ENCODE results near the gene IRF2BPL. TPM values are rescaled to one million over a fixed set of nuclear protein-coding genes. Genes with fewer than 3 reads are reported as not detected.

Gene IRF2BPL
- total RNA-seq, 2 experiments from 2014 or later, result 38.5 to 41.0 TPM

DNA sequence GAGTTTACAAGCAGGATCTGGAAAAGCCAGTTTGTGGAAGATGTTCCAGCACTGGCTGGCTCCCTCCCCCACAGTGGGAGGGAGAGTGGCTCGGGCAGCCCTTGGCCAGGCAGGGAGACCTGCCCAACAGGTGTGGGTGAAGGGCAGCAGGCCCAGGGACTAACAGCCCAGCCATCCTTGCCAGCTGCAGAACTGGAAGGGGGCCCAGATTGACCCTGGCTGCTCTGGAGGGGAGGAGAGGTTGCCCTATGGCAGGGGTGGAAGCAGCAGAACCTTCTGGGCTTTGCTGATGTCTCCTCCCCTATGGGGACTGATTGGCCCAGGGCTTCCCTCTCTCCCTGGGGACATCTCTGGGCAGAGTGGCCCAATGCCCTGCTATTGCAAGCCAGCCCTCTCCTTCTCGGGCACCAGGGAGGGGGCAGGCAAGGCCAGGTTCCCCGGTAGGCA is 20.5 kb downstream of the IRF2BPL start:
- Mint-ChIP-seq H3K36me3 (no peaks in the 10 kb centered on the region), H3K9me3 (no peaks in the 10 kb centered on the region), H3K27ac (no peak overlapping the region), H3K27me3 (no peaks in the 10 kb centered on the region), H3K4me3 (no peak overlapping the region), H3K4me1 (peaks cover 13% of the 10 kb centered on the region)
- POLR2A ChIA-PET, result interaction anchor here (1.5 kb wide), 1 partner anchor 20 kb away, joined by 4 read pairs; no protein-coding TSS in a partner anchor
- no peak for DNase-seq
- ATAC-seq (ENCODE audit: low read depth), result no peak

DNA sequence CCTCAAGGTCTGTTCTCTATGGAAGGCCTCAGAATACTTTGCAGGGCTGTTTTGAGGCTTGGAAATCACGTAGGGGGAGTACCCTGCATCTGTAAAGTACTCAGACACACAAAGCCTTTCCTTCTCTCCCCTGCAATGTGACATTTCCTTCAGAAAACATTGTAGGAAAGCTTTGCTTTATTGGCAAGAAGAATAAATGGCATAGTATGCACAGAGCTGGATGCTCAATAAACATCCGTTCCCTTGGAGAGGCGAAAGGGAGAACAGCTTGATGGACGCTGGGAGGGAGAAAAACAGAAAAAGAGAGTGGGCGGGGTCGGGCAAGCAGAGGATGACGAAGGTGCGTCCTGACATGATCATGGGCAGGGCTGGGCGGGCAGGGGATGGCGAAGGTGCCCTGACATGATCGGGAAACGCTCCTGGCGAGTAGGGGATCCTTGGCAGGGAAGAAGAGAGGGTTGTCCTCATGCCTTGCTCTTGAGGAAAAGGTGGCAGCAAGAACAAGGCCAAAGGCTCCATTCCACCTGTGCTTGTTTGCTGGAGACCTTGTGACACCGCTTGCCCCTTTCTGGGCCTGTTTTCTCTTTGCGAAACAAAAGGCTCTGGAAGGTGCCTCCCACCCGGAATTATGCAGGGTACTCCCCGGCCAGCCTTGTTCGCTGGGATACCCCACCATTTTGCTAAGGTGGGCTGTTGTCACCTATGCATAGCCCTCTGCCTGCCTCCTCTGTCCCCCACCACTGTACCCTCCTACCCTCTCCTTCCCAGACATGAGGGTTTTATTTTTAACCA is 21.1 kb downstream of the IRF2BPL start:
- Mint-ChIP-seq H3K4me1 (peaks cover 13% of the 10 kb centered on the region), H3K36me3 (no peaks in the 10 kb centered on the region), H3K27me3 (no peaks in the 10 kb centered on the region), H3K4me3 (no peak overlapping the region), H3K27ac (no peak overlapping the region), H3K9me3 (no peaks in the 10 kb centered on the region)
- no peak for DNase-seq
- POLR2A ChIA-PET, result no interaction called here
- no peak for ATAC-seq (ENCODE audit: low read depth)

DNA sequence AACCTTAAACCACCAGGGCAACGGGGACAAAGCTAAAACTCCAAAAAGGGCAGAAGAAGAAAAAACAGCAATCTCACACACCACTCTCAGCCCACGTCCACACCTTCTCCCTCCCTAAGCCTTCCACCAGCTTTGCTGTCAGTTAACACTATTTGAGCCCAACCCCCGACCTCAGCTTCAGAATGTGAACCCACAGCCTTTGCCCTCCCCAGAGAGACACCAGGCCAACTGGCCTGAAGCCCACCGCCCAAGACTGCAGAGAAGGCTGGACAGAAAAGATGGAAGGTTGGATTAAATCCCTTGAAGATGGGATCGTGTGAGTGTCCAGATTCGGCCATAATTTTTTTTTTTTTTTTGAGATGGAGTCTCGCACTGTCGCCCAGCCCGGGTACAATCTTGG is 22.4 kb downstream of the IRF2BPL start:
- ATAC-seq (ENCODE audit: low read depth), result no peak
- Mint-ChIP-seq H3K4me1 (peaks cover 11% of the 10 kb centered on the region), H3K27me3 (no peaks in the 10 kb centered on the region), H3K36me3 (no peaks in the 10 kb centered on the region), H3K4me3 (no peak overlapping the region), H3K9me3 (no peaks in the 10 kb centered on the region), H3K27ac (peak overlapping the region; percentile 14)
- no peak for DNase-seq
- POLR2A ChIA-PET, result no interaction called here

DNA sequence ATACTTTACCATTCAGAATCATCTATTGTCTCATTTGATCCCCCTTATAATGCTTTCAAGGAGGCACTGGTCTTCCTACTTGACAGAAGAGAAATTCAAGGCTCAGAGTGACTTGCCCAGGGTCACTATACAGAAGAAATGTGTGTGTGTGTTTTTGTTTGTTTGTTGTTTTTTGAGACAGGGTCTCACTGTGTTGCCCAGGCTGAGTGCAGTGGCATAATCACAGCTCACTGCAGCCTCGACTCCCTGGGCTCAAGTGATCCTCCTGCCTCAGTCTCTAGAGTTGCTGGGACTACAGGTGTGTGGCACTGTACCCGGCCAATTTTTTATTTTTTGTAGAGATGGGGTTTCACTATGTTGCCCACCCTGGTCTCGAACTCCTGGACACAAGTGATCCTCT is 22.9 kb downstream of the IRF2BPL start:
- POLR2A ChIA-PET, result no interaction called here
- no peak overlapping the region for H3K4me3 Mint-ChIP-seq
- H3K27ac Mint-ChIP-seq, result peak overlapping the region; percentile 14
- ATAC-seq (ENCODE audit: low read depth), result no peak
- peaks cover 17% of the 10 kb centered on the region for H3K4me1 Mint-ChIP-seq
- no peaks in the 10 kb centered on the region for H3K27me3 Mint-ChIP-seq
- no peak for DNase-seq
- H3K36me3 Mint-ChIP-seq, result no peaks in the 10 kb centered on the region
- no peaks in the 10 kb centered on the region for H3K9me3 Mint-ChIP-seq

DNA sequence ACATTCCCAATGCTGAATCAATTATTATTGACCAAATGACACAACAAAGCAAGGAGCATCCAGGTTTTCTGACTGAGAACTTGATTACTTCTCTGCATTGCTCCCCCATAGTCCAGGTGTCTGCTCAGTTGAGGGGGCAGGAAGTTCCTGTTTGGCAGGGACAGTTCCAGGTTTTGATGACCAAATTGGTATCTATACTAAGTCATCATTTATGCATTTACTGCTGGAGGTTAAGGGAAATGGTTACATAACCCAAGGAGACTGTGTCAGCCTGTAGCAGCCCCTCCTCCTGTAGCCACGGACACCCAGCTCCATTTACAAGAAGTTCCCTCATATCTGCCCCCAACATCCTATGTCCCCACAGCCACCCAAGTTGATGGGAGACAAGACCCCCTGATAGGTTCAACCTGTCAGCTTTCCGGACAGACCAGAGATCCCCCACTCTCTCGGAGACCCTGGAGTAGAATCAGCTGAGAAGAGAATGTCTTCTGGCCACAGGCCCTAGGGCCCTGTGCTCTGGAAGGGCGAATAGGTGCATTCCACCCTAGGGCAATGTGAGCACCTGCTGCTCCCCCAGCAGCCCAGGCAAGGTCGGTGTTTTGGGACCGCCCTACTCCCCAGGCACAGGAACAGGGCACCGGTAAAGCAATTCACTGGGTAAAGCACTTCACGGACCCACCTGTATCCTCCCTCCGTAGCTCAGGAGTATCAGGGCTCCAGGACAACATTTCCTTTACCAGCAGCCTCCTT is 23.6 kb downstream of the IRF2BPL start:
- ATAC-seq (ENCODE audit: low read depth), result no peak
- peaks cover 20% of the 10 kb centered on the region for H3K4me1 Mint-ChIP-seq
- POLR2A ChIA-PET, result no interaction called here

DNA sequence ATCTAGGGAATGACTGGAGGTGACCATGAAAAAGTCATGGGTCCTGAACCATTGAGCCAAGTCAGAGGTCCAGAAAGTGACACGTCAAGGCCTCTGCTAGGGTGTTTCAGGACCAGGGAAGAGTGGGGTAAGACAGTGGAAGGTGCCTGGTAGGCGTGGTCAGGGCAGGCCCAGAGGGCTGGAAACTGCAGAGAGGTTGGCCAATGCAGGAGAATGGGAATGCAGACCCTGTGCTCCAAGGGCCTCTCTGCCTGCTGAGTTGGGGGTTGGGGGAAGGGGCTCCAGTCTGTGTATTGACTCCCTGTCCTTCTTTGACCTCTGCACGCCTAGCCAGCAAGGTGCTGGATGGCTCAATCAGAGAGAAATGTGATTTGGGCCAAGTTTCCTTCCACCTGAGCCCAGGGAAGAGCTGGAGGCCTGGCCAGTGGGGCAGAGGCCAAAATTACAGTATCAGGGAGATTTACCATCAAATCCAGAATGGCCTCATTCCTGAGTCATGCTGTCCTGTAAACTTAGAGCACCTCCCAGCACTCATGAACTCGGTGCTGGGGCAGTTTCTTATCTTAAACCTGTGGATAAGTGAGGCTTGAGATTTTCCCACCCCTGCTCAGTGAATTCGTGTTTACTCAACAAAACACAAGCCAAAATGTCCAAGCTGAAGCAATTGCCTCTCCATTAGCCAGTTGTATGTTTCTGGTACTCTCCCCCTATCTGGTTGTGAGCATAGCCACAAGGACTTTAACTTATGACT is 24.4 kb downstream of the IRF2BPL start:
- H3K4me3 Mint-ChIP-seq, result no peak overlapping the region
- ATAC-seq (ENCODE audit: low read depth), result no peak
- no peaks in the 10 kb centered on the region for H3K27me3 Mint-ChIP-seq
- POLR2A ChIA-PET, result no interaction called here
- no peak for DNase-seq
- H3K9me3 Mint-ChIP-seq, result no peaks in the 10 kb centered on the region
- peaks cover 20% of the 10 kb centered on the region for H3K4me1 Mint-ChIP-seq
- H3K27ac Mint-ChIP-seq, result peak overlapping the region; percentile 18
- H3K36me3 Mint-ChIP-seq, result no peaks in the 10 kb centered on the region

More for the DNA sequence above, 23.6 kb downstream of the IRF2BPL start:
- H3K4me3 Mint-ChIP-seq, result no peak overlapping the region
- H3K9me3 Mint-ChIP-seq, result no peaks in the 10 kb centered on the region
- H3K36me3 Mint-ChIP-seq, result no peaks in the 10 kb centered on the region
- no peak for DNase-seq
- H3K27me3 Mint-ChIP-seq, result no peaks in the 10 kb centered on the region
- H3K27ac Mint-ChIP-seq, result no peak overlapping the region

DNA sequence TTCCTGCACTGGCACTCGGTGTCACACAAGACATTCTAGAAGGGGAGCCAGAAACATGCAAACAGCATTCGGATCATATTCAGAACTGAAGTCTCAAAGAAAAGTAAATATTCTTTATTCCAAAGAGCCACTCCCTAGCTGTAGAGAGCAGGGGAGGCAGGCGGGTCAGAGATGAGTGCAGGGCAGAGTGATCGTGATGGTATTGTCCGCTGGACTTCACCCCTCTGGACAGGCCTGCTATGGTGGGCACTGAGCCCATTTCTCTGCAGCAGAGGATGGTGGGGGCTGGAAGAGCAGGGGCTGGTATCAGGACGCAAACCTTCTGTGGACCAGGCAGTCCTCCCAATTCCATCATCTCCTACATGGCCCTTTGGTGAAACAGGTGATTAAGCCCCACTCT is 25.6 kb downstream of the IRF2BPL start:
- ATAC-seq (ENCODE audit: low read depth) (no peak), DNase-seq (no peak)
- Mint-ChIP-seq H3K4me1 (peaks cover 20% of the 10 kb centered on the region), H3K4me3 (no peak overlapping the region), H3K27ac (no peak overlapping the region), H3K9me3 (no peaks in the 10 kb centered on the region), H3K36me3 (no peaks in the 10 kb centered on the region), H3K27me3 (no peaks in the 10 kb centered on the region)
- POLR2A ChIA-PET, result interaction anchor here (0.9 to 1.1 kb wide), 2 partner anchors 13 to 25 kb away, joined by 3 read pairs; no protein-coding TSS in a partner anchor

DNA sequence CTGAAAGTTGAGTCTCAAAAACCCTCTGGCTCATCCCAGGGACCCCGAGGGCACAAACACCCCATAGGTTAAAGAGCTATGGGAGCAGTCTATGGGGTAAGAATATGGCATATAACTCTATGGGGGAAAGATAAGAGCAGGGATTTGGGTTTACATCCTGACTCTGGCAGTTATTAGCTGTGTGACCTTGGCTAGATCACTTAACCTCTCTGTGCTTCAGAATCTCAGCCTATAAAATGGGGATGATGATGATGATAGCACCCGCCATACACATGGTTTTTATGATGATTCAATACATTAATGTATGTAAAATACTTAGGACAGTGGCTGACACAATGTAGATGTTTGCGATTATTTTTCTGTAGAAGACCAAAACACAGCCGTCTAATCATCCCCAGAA is 26.2 kb downstream of the IRF2BPL start:
- Mint-ChIP-seq H3K4me3 (no peak overlapping the region), H3K4me1 (peaks cover 20% of the 10 kb centered on the region), H3K9me3 (no peaks in the 10 kb centered on the region), H3K27me3 (no peaks in the 10 kb centered on the region), H3K27ac (no peak overlapping the region), H3K36me3 (no peaks in the 10 kb centered on the region)
- ATAC-seq (ENCODE audit: low read depth) (no peak), DNase-seq (no peak)
- POLR2A ChIA-PET, result interaction anchor here (0.9 to 1.1 kb wide), 2 partner anchors 13 to 24 kb away, joined by 3 read pairs; no protein-coding TSS in a partner anchor

DNA sequence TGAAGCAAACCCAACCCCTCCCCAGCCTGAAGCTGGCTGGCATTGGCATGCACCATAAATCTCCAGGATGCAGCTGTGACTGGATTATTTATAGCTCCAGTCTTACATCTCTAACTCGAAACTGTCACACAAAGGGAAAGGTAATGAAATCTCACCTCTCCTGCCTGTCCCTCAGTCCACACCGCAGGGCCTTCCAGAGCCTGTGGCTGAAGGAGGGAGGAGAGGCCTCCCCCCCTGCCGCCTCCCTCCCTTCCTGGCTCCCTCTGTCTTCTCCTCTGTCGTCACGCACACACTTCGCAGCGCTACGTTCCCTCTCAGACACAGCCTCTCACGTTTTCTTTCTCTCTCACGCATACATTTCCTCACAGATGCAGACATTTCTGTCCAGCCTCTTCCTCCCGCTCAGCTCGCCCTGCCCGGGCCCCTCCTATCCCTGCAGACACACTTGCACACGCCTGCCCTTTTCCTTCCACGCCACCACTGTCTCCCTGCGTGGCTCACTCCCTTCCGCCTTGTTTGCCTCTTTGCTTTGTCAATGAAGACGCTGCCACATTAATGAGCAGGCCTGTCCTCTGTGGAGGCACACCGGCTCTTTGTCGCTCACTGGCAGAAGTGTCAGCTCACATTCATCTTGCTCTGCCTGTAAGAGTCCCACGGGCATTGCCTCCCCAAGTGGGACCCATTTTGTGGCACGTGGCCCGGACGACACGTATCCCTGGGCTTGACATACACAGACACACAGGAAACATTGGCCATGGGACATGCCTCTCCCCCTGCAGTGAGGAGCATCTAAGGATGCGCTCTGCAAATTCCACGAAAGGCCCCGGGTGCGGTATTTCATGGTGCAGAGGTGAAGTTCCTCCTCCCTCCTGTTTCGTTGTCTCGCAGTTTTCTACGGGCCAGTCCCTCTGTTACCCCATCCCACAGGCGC is 27.9 kb downstream of the IRF2BPL start:
- peak overlapping the region; percentile 75 for H3K4me3 Mint-ChIP-seq
- POLR2A ChIA-PET, result interaction anchor here (0.6 to 0.8 kb wide), 2 partner anchors 34 to 39 kb away, joined by 4 read pairs; no protein-coding TSS in a partner anchor

DNA sequence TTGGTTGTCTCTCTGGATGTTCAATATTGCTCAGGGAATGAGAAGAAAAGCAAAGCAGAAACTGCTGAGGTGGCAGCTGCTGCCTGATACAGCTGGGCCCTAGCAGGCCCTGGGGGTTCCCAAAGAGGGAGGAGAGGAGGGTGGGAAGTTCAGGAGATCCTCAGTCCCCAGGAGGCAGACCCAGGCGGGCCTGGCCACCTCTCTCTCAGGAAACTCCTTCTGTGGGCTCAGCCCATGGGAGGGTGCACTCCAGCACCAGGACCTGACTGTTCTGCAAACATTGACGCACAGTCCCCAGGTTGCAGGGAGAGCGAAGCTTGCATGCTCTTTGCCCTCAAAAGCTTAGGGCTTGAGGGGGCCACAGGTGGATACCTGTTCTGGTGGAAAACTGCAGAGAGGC is 29.6 kb downstream of the IRF2BPL start:
- POLR2A ChIA-PET, result interaction anchor here (2.4 kb wide), 1 partner anchor 43 kb away, joined by 6 read pairs; no protein-coding TSS in a partner anchor
- no peaks in the 10 kb centered on the region for H3K27me3 Mint-ChIP-seq
- H3K4me1 Mint-ChIP-seq, result peaks cover 16% of the 10 kb centered on the region
- DNase-seq (no peak), ATAC-seq (ENCODE audit: low read depth) (no peak)
- no peak overlapping the region for H3K4me3 Mint-ChIP-seq
- no peak overlapping the region for H3K27ac Mint-ChIP-seq
- H3K9me3 Mint-ChIP-seq, result no peaks in the 10 kb centered on the region
- H3K36me3 Mint-ChIP-seq, result no peaks in the 10 kb centered on the region

More for the DNA sequence above, 27.9 kb downstream of the IRF2BPL start:
- ATAC-seq (ENCODE audit: low read depth) (peak; percentile 64), DNase-seq (no peak)
- Mint-ChIP-seq H3K27ac (peak overlapping the region; percentile 92), H3K36me3 (no peaks in the 10 kb centered on the region), H3K9me3 (no peaks in the 10 kb centered on the region), H3K4me1 (peaks cover 22% of the 10 kb centered on the region), H3K27me3 (no peaks in the 10 kb centered on the region)

DNA sequence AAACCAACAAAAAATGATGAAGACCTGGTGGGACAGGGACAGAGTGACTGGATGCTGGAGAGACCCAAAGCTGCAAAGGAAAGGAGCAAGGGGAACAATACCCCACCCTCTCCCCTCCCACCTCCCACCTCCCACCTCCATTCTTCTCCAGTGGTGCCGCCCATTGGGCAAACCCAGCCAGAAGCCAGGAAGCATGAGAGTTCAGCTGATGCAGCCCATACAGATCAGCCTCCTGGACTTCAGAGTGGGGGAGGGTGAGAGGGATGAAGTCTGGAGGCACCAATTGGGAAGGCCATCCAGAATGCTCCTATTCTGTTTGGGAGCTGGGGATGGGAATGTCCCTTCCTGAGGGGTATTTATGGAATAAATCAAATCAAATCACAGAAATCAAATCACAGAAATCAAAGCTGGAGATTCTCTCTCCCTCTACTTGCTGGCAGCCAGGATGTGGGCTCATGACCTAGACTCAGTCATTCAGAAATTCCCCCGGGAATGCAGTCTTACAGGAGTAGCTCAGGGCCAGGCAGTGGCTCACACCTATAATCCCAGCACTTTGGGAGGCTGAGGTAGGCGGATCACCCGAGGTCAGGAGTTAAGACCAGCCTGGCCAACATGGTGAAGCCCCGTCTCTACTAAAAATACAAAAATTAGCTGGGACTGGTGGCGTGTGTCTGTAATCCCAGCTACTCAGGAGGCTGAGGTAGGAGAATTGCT is 31.1 kb downstream of the IRF2BPL start:
- ATAC-seq (ENCODE audit: low read depth) (no peak), DNase-seq (no peak)
- H3K4me3 Mint-ChIP-seq, result no peak overlapping the region
- no peaks in the 10 kb centered on the region for H3K36me3 Mint-ChIP-seq
- POLR2A ChIA-PET, result interaction anchor here (1.1 to 2.4 kb wide), 2 partner anchors 10 to 42 kb away, joined by 3 to 6 read pairs; no protein-coding TSS in a partner anchor
- peaks cover 16% of the 10 kb centered on the region for H3K4me1 Mint-ChIP-seq
- no peaks in the 10 kb centered on the region for H3K27me3 Mint-ChIP-seq
- peak overlapping the region; percentile 15 for H3K27ac Mint-ChIP-seq
- H3K9me3 Mint-ChIP-seq, result no peaks in the 10 kb centered on the region
